Tibial artery (tissue), 4 donors: ENCODE results near the gene RAB30.

Experiments
- DNase-seq, 2 donors: peaks; one replicate each; pipeline ENCODE4 v3.0.0-alpha.2; 2019
- H3K27ac ChIP-seq, 2 donors: fragments of 200-600 bp; sonication (generic) in 1 of 2; 1 replicate in 1 of 2; 2 replicates in 1 of 2; pipeline ENCODE4 v1.5.1; 2018 to 2019; ENCODE audit warnings: mild to moderate bottlenecking in 1 of 2
- H3K27me3 ChIP-seq, 2 donors: fragments of 200-600 bp; sonication (generic) in 1 of 2; one replicate each; pipeline versions ENCODE4 v1.5.1 to v1.6.0; 2016 to 2019
- H3K36me3 ChIP-seq, 3 donors: fragments of 200-600 bp; sonication (generic) in 2 of 3; one replicate each; pipeline ENCODE4 v1.5.1; 2016 to 2019; ENCODE audit warnings: mild to moderate bottlenecking in 2 of 3
- H3K4me1 ChIP-seq, 4 donors: fragments of 200-600 bp; sonication (generic) in 2 of 4; 1 replicate in 3 of 4; 2 replicates in 1 of 4; pipeline ENCODE4 v1.5.1; 2016 to 2019
- H3K4me3 ChIP-seq, 2 donors: fragments of 200-600 bp; sonication (generic) in 1 of 2; 1 replicate in 1 of 2; 2 replicates in 1 of 2; pipeline ENCODE4 v1.5.1; 2018 to 2019; ENCODE audit warnings: mild to moderate bottlenecking in 2 of 2
- H3K9me3 ChIP-seq, 3 donors: fragments of 200-600 bp; sonication (generic) in 1 of 3; one replicate each; pipeline ENCODE4 v1.5.1; 2016 to 2019
- CTCF ChIP-seq, 2 experiments: fragments of 200-600 bp in 1 of 2; fragments of 450-650 bp in 1 of 2; IDR thresholded peaks; one replicate each; pipeline ENCODE4 v1.5.1; 2017 to 2019; ENCODE audit warnings: antibody characterized with exemption in 2 of 2, mild to moderate bottlenecking in 1 of 2, moderate library complexity in 1 of 2
- intact Hi-C: fragments of 100-400 bp; cut with DNase I; formaldehyde crosslinking; loops from one replicate; pipeline ENCODE4 v1.15.0; 2023; ENCODE audit warnings: low total_unique reads

Gene RAB30

GRCh38 chr11:83035070-83035854 is 36.4 kb downstream of the RAB30 start:
- intact Hi-C loops = no loop called here
- Histone ChIP-seq H3K27ac (peak overlapping the region; percentile 78 to 79), H3K27me3 (no peaks in the 10 kb centered on the region), H3K4me1 (peaks cover 0 to 62% (median 37%) of the 10 kb centered on the region in 4 donors), H3K4me3 (no peak overlapping the region), H3K36me3 (no peaks in the 10 kb centered on the region), H3K9me3 (no peaks in the 10 kb centered on the region)
- peak in 1 of 2 donors; percentile 36 for DNase-seq
- TF ChIP-seq CTCF (IDR thresholded peaks at IDR 0.05) = no peak

GRCh38 chr11:83034673-83035014 is 37.1 kb downstream of the RAB30 start:
- peaks cover 0 to 64% (median 37%) of the 10 kb centered on the region in 4 donors for H3K4me1 ChIP-seq
- no peaks in the 10 kb centered on the region for H3K27me3 ChIP-seq
- H3K36me3 ChIP-seq = no peaks in the 10 kb centered on the region
- H3K9me3 ChIP-seq = no peaks in the 10 kb centered on the region
- H3K27ac ChIP-seq = peak overlapping the region; percentile 78 to 79
- DNase-seq = no peak
- intact Hi-C loops = no loop called here
- no peak for TF ChIP-seq CTCF (IDR thresholded peaks at IDR 0.05)
- peak overlapping the region; percentile 40 to 45 for H3K4me3 ChIP-seq

GRCh38 chr11:83033972-83034672 is 37.6 kb downstream of the RAB30 start:
- Histone ChIP-seq H3K4me3 (peak overlapping the region; percentile 40 to 45), H3K27ac (peak overlapping the region; percentile 78 to 79), H3K27me3 (no peaks in the 10 kb centered on the region), H3K36me3 (no peaks in the 10 kb centered on the region), H3K9me3 (no peaks in the 10 kb centered on the region), H3K4me1 (peaks cover 0 to 64% (median 37%) of the 10 kb centered on the region in 4 donors)
- DNase-seq = peak; percentile 58 to 71
- no peak for TF ChIP-seq CTCF (IDR thresholded peaks at IDR 0.05)
- intact Hi-C loops = no loop called here

- DNase-seq = no peak
- Histone ChIP-seq H3K9me3 (no peaks in the 10 kb centered on the region), H3K27ac (peak overlapping the region; percentile 78 to 79), H3K4me1 (peaks cover 0 to 69% (median 37%) of the 10 kb centered on the region in 4 donors), H3K36me3 (no peaks in the 10 kb centered on the region), H3K4me3 (peak overlapping the region; percentile 40 to 45), H3K27me3 (no peaks in the 10 kb centered on the region)
- intact Hi-C loops = no loop called here
- no peak for TF ChIP-seq CTCF (IDR thresholded peaks at IDR 0.05)
Measured at GRCh38 chr11:83033371-83033770, 38.3 kb downstream of the RAB30 start.

GRCh38 chr11:83031127-83031526 is 40.6 kb downstream of the RAB30 start:
- no peaks in the 10 kb centered on the region for H3K36me3 ChIP-seq
- no peaks in the 10 kb centered on the region for H3K9me3 ChIP-seq
- no peak overlapping the region for H3K4me3 ChIP-seq
- H3K27ac ChIP-seq = peak overlapping the region; percentile 78 to 79
- no peak for TF ChIP-seq CTCF (IDR thresholded peaks at IDR 0.05)
- no peaks in the 10 kb centered on the region for H3K27me3 ChIP-seq
- intact Hi-C loops = no loop called here
- no peak for DNase-seq
- H3K4me1 ChIP-seq = peaks cover 0 to 66% (median 36%) of the 10 kb centered on the region in 4 donors
